GM03348 (cell line): ENCODE data around the gene REM2.

Experiments used
- DNase-seq: peaks from one replicate; pipeline ENCODE4 v3.0.0; 2012; ENCODE audit warnings: low spot score

The REM2 gene

GRCh38 chr14:22929104-22929960 is 46.3 kb downstream of the REM2 start, which contains the start of gene PRMT5:
Gene PRMT5 (minus strand): TSS chr14:22929376. CDS start chr14:22929361, 15 bp downstream.
- DNase-seq = peak; percentile 97

DNA sequence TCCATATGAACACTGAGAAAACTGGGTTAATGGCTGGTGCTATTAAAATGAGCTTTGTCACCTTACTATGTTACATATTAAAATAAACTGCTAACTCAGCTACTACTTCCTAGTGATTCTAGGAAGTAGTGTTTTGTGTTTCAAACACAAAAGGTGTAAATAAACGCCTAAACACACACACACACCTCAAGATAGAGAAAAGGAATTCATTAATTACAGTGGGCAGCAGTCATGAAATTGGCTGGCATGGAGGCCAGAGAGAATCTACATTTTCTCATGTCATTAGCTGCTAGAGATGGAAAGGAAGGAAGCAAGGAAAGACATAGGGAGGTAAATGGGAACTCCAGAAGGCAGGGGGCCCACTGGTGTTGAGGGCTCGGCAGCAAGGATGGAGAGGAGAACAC is 46.9 kb downstream of the REM2 start:
- DNase-seq = no peak

- DNase-seq = no peak
Observed at GRCh38 chr14:22932146-22932545, 49.1 kb downstream of the REM2 start.

DNA sequence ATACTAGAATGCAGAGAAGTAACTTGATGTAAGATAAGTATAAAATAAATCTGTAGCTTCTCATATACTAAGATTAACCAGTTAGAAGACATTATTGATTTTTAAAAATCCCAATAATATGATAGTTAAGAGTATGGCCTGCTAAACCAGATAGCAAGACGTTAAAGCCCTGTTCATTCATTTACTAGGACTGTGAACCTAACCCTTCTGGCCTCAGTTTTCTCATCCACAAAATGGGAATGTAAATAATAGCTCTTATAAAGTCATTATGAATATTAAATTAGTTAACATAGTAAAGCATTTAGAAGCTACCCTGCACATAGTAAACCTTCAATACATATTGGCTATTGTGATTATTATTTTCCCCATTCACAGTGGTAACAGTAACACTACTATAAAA is 52.1 kb downstream of the REM2 start:
- DNase-seq = no peak
